SJSA1 (cell line): ENCODE data around the gene CFAP65. TPM values are rescaled to one million over a fixed set of nuclear protein-coding genes. Genes with fewer than 3 reads are reported as not detected.

Source experiments
- total RNA-seq: library from RNA; depleted of rRNA; stranded (reverse); fragments of >200 nt; shearing (Covaris generic); gene quantifications from 2 replicates; pipeline ENCODE4 v1.2.3, GENCODE V29; 2014; rRNA removed

CFAP65 gene
- total RNA-seq, 1 experiment from 2014 or later: not detected

Other genes starting within 250 kb of the CFAP65 start
- gene PRKAG3, start 209.7 kb downstream of the CFAP65 start, total RNA-seq: not detected in 2 replicates
- not detected in 2 replicates for gene WNT6, start 181.7 kb downstream of the CFAP65 start, total RNA-seq
- gene WNT10A, start 160.7 kb downstream of the CFAP65 start, total RNA-seq: not detected in 2 replicates
- gene CDK5R2, start 81.8 kb downstream of the CFAP65 start, total RNA-seq: not detected in 2 replicates
- gene FEV, start 56.3 kb downstream of the CFAP65 start, total RNA-seq: not detected in 2 replicates
- gene CRYBA2, start 48.1 kb downstream of the CFAP65 start, total RNA-seq: not detected in 2 replicates
- 0.05 TPM in 1 of 2 replicates, not detected in the other for gene IHH, start 19.4 kb upstream of the CFAP65 start, total RNA-seq
- 13.0 and 15.4 TPM in 2 replicates for gene NHEJ1, start 119.3 kb upstream of the CFAP65 start, total RNA-seq
- 0.13 TPM in 1 of 2 replicates, not detected in the other for gene SLC23A3, start 128.5 kb upstream of the CFAP65 start, total RNA-seq
- 26.1 and 33.8 TPM in 2 replicates for gene CNPPD1, start 135.4 kb upstream of the CFAP65 start, total RNA-seq
- gene RETREG2, start 136.8 kb upstream of the CFAP65 start, total RNA-seq: 37.6 and 45.8 TPM in 2 replicates
- 42.7 and 50.1 TPM in 2 replicates for gene ZFAND2B, start 165.3 kb upstream of the CFAP65 start, total RNA-seq
- 19.1 and 22.2 TPM in 2 replicates for gene ABCB6, start 177.4 kb upstream of the CFAP65 start, total RNA-seq
- gene ATG9A, start 188.1 kb upstream of the CFAP65 start, total RNA-seq: 29.8 and 45.8 TPM in 2 replicates
- gene ANKZF1, start 188.3 kb upstream of the CFAP65 start, total RNA-seq: 13.9 and 15.2 TPM in 2 replicates
- gene GLB1L, start 203.9 kb upstream of the CFAP65 start, total RNA-seq: 0.53 and 3.6 TPM in 2 replicates
- gene STK16, start 204.0 kb upstream of the CFAP65 start, total RNA-seq: 13.2 and 18.6 TPM in 2 replicates
- gene TUBA4B, start 211.7 kb upstream of the CFAP65 start, total RNA-seq: not detected in 2 replicates
- gene TUBA4A, start 212.4 kb upstream of the CFAP65 start, total RNA-seq: 0.45 TPM in 1 of 2 replicates, not detected in the other
- 35.5 and 57.8 TPM in 2 replicates for gene DNAJB2, start 237.8 kb upstream of the CFAP65 start, total RNA-seq